Measurements from ENCODE around the gene B4GALT5. TPM values are rescaled to one million over a fixed set of nuclear protein-coding genes. Genes with fewer than 3 reads are reported as not detected.

Gene B4GALT5
- polyA plus RNA-seq, 1 experiment: 26.7 TPM

- ChIA-PET CTCF (no interaction called here), POLR2A (no interaction called here)
- H3K4me3 ChIP-seq (ENCODE audit: low read depth, low read length): no peak overlapping the region
- TF ChIP-seq, protein P1, sequence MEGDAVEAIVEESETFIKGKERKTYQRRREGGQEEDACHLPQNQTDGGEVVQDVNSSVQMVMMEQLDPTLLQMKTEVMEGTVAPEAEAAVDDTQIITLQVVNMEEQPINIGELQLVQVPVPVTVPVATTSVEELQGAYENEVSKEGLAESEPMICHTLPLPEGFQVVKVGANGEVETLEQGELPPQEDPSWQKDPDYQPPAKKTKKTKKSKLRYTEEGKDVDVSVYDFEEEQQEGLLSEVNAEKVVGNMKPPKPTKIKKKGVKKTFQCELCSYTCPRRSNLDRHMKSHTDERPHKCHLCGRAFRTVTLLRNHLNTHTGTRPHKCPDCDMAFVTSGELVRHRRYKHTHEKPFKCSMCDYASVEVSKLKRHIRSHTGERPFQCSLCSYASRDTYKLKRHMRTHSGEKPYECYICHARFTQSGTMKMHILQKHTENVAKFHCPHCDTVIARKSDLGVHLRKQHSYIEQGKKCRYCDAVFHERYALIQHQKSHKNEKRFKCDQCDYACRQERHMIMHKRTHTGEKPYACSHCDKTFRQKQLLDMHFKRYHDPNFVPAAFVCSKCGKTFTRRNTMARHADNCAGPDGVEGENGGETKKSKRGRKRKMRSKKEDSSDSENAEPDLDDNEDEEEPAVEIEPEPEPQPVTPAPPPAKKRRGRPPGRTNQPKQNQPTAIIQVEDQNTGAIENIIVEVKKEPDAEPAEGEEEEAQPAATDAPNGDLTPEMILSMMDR (IDR thresholded peaks at IDR 0.05; ENCODE audit: insufficient read depth, low read depth, low read length): no peak
- H3K27me3 ChIP-seq (ENCODE audit: control insufficient read depth, insufficient read depth, low read length): peaks cover 3% of the 10 kb centered on the region
- no peak for DNase-seq (ENCODE audit: low read depth)
- no peaks in the 10 kb centered on the region for H3K36me3 ChIP-seq (ENCODE audit: control insufficient read depth, insufficient read depth, low read length)
Measured at GRCh38 chr20:49742948-49743347, 29.3 kb upstream of the B4GALT5 start.

DNA sequence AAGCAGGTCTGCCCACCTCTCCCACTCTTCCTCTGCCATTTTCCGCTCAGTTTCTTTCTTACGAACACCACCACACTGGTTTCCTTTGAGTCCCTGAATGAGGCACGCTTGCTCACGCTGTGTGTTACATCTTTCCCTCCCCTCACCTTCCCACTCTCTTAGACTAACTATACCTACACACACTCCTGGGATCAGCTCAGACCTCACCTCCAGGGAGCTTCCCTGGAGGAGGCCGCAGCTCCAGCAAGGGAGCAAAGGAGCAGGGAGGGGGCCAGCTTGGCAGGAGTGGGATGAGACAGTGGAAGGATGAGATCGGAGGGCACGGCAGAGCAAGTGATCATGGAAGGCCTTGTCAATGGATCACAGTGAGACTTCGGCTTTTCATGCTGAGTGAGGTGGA, 28.3 kb upstream of the B4GALT5 start:
- CTCF ChIA-PET: interaction anchor here (0.6 to 1.2 kb wide), 3 partner anchors 9 to 131 kb away, joined by 3 to 5 read pairs (median 4); no protein-coding TSS in a partner anchor

DNA sequence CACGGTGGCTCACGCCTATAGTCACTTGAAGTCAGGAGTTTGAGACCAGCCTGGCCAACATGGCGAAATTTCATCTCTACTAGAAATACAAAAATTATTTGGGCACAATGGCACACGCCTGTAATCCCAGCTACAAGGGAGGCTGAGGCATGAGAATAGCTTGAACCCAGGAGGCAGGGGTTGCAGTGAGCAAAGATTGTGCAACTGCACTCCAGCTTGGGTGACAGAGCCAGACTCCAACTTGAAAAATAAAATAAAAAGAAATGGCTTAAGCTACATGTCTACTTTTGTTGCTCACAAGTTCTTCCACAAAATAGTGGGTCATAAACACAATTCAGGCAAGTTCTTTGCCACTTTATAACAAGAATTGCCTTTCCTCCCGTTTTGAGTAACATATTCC, 27.1 kb upstream of the B4GALT5 start:
- H3K27me3 ChIP-seq (ENCODE audit: control insufficient read depth, insufficient read depth, low read length): peaks cover 3% of the 10 kb centered on the region
- H3K4me3 ChIP-seq (ENCODE audit: low read depth, low read length): no peak overlapping the region
- TF ChIP-seq, protein P1 (IDR thresholded peaks at IDR 0.05; ENCODE audit: insufficient read depth, low read depth, low read length): no peak
- CTCF ChIA-PET: interaction anchor here (1.2 to 1.9 kb wide), 2 partner anchors 10 to 11 kb away, joined by 5 read pairs; no protein-coding TSS in a partner anchor
- no peaks in the 10 kb centered on the region for H3K36me3 ChIP-seq (ENCODE audit: control insufficient read depth, insufficient read depth, low read length)
- POLR2A ChIA-PET: no interaction called here
- DNase-seq (ENCODE audit: low read depth): no peak

More for the DNA sequence above, 28.3 kb upstream of the B4GALT5 start:
- Histone ChIP-seq H3K4me3 (ENCODE audit: low read depth, low read length) (no peak overlapping the region), H3K27me3 (ENCODE audit: control insufficient read depth, insufficient read depth, low read length) (peaks cover 3% of the 10 kb centered on the region), H3K36me3 (ENCODE audit: control insufficient read depth, insufficient read depth, low read length) (no peaks in the 10 kb centered on the region)
- POLR2A ChIA-PET: no interaction called here
- no peak for DNase-seq (ENCODE audit: low read depth)
- TF ChIP-seq, protein P1 (IDR thresholded peaks at IDR 0.05; ENCODE audit: insufficient read depth, low read depth, low read length): no peak

DNA sequence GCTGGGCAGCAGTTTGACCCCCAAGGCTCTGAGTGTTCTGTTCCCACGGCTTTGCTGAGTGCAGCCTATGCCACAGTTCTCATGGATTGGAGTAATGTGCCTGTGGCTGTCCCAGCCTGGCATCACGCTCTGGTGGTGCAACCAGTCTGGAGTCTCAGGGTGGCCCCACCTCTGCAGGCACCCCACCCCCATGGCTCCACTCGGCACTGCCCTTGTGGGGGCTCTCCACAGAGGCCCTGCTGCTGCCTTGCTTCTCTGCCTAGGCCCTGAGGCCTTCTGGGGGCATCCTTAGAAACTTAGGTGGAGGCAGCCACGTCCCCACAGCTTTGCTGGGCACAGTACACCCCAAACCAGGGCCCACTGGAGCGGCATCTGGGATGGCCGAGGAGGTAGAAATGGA, 25.4 kb upstream of the B4GALT5 start:
- ChIA-PET POLR2A (no interaction called here), CTCF (no interaction called here)
- Histone ChIP-seq H3K27me3 (ENCODE audit: control insufficient read depth, insufficient read depth, low read length) (peaks cover 3% of the 10 kb centered on the region), H3K36me3 (ENCODE audit: control insufficient read depth, insufficient read depth, low read length) (no peaks in the 10 kb centered on the region), H3K4me3 (ENCODE audit: low read depth, low read length) (no peak overlapping the region)
- TF ChIP-seq, protein P1 (IDR thresholded peaks at IDR 0.05; ENCODE audit: insufficient read depth, low read depth, low read length): no peak
- no peak for DNase-seq (ENCODE audit: low read depth)

DNA sequence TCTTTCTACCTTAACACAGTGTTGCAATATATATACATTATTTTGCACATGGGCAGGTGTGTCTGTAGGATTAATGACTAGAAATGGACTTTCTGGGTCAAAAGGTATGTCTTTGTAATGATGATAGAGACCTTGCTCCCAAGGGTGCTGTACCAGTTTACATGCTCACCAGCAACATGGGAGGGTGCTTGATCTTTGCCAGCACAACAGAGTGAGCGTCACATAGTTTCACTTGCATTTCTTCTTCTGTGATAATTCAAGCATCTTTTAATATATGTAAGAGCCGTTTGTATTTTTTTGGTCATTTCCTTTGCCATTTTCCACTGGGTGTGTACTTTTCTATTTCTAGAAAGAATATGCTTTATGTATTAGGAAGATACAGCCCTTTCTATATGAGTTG, 23.6 kb upstream of the B4GALT5 start:
- TF ChIP-seq, protein P1 (IDR thresholded peaks at IDR 0.05; ENCODE audit: insufficient read depth, low read depth, low read length): no peak
- no peaks in the 10 kb centered on the region for H3K36me3 ChIP-seq (ENCODE audit: control insufficient read depth, insufficient read depth, low read length)
- no peak overlapping the region for H3K4me3 ChIP-seq (ENCODE audit: low read depth, low read length)
- no peak for DNase-seq (ENCODE audit: low read depth)
- ChIA-PET CTCF (no interaction called here), POLR2A (no interaction called here)
- peaks cover 2% of the 10 kb centered on the region for H3K27me3 ChIP-seq (ENCODE audit: control insufficient read depth, insufficient read depth, low read length)

Data from BJ (cell line).